GM15510 (cell line): ENCODE measurements around the gene SMCO3.

ENCODE experiments used
- POLR2A ChIP-seq: IDR thresholded peaks from 3 replicates; pipeline ENCODE4 v1.6.1; 2011; ENCODE audit warnings: borderline replicate concordance; ENCODE audit not compliant: insufficient read length; ENCODE audit errors: extremely low read depth

Gene SMCO3

DNA sequence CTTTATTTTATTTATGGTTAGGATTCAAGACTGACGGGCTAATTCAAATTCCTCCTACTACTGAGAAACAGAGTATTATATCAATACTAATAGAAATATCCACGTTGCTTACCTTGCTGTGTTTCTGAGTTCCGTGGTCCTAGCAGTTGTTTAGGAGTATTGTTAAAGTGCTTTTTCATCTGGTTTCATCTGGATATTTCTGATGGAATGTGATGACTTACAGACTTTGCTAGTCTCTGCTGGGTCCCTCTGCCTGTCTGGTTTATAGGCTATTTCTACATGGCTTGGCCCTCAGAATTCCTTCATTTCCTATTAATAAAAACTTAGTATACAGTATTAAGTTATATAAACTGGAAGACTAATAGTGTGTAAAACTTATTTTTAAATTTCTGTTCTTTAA, at the start of gene SMCO3:
Gene SMCO3, minus strand, starts transcription at position 169 of the 400 bp plus-strand sequence. CDS start 7,502 bp downstream, outside the sequence.
- TF ChIP-seq POLR2A: no peak

DNA sequence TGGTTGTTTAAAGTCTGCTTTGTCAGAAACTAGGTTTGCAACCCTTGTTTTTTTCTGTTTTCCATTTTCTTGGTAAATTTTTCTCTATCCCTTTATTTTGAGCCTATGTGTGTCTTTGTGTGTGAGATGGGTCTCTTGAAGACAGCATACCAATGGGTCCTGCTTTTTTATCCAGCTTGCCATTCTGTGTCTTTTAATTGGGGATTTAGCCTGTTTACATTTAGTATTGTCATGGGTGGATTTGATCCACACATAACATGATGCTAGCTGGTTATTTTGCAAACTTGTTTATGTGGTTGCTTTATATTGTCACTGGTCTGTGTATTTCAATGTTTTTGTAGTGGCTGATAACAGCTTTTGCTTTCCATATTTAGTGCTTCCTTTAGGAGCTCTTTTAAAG, 46.5 kb upstream of the SMCO3 start:
- no peak for TF ChIP-seq POLR2A

DNA sequence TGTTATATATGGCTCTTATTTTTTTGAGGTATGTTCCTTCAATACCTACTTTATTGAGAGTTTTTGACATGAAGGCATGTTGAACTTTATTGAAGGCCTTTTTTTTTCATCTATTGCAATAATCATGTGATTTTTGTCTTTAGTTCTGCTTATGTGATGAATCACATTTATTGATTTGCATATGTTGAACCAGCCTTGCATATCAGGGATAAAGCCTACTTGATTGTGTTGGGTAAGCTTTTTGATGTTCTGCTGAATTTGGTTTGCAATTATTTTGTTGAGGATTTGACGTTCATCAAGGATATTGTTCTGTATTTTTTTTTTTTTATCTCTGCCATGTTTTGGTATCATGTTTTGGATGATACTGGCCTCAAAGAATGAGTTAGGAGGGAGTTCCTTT, 44.5 kb upstream of the SMCO3 start:
- TF ChIP-seq POLR2A: no peak

DNA sequence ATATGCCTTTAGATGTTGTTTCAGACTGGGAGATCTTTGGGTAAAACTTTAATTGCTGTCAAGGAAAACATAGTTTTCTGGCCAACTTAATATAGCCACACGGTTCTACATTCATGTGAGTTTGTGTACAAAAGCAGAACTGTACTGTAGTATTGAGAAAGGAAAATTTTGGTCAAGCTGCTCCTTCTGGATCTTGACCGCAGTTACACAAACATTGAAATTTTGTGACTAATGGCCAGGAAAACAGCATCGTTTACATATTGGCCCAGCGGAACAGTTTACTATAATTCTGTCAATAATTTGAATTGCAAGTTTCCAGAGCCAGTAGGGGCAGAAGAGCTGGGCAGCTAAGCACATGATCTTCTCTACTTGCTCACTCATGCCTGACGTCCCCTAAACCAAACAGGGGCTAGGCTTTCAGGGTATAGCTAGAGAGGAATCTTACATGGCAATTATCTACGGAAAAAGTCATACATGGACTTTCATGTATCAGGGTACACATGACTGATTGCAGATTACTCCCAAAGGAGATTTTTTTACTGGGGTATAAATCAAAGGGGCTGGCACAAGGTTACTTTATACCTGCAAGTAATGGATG, 40.7 kb upstream of the SMCO3 start:
- TF ChIP-seq POLR2A: no peak

DNA sequence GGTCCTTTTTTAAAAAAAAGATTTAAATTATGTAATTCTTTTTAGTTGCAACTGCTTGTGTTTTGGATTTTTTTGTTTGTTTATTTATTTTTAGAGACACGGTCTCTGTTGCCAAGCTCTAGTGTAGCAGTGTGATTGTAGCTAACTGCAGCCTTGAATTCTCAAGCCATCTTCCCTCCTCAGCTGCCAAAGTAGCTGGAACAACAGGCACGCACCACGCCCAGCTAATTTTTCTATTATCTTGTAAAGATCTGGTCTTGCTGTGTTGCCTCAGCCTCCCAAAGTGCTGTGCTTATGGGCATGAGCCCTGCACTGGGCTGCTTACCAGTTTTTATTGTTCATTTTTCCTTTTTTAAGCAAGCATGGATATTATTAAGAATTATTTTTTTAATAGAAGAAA, 40.0 kb upstream of the SMCO3 start:
- no peak for TF ChIP-seq POLR2A

DNA sequence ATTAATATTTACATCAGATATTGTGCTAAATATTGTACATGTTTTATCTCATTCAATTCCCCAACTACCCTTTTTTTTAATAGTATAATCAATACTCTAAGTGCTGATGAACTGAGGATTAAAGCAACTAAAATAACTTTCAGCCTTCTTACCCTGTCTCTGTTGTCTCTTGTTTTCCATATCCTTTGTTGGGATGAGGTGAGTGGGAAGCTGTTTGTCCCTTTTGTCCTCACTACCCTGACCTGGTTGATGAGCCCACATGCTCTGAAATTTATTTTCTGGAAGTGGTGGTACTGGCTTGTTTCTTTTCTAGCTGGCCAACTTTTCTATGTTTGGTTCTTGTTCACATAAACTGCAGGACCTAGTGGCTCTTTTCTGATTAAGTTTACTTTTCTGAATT, 38.9 kb upstream of the SMCO3 start:
- no peak for TF ChIP-seq POLR2A

DNA sequence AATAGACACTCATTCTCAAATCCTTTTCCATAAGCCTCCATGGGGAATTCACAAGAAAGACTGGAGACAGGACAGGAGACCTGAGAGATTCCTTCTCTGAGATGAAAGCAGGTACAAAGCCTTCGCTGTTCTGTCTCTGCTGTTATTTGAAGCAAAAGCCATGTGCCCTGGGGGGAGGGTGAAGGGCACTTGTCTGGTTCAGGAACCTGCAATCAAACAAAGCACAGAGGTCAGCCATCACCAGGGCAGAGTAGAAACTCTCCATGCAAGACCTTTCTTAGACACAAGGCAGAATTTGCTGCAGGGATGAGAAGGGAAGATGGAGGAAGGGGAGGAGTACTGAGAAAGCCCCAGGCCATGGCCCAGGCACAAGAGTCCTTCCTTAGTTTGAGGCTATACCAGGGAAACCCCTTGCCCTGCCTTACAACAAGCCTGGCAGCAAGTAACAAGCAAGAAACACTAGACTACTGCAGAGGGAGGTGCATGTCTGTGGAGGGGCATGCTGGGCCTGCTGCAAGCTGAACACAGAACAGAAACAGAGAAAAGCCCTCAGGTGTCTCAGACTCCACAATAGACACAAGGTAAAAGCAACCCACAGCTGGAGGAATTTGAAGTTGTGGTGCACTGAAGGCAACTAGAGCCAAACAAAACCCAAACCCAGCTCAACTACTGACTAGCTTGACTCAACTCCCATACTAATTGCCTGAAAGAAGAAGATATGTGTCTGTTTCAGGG, 37.1 kb upstream of the SMCO3 start:
- no peak for TF ChIP-seq POLR2A

DNA sequence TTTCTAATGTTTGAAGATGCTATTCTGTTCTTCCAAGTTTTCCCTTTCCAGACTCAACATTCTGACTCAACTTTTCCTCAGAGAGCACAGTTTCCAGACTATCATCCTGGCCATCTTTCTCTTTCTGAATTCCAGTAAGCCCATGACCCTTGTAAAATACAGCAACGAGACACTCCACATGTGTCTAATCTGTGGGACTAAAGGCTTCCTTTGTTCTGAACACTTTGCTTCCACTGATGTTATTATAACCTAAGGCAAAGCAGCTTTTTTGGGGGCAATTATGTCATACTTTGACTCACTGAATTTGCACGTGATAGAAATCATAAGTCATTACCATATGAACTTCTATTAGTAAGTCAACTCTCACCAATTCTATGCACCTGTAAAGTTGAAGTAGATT, 35.7 kb upstream of the SMCO3 start:
- no peak for TF ChIP-seq POLR2A

DNA sequence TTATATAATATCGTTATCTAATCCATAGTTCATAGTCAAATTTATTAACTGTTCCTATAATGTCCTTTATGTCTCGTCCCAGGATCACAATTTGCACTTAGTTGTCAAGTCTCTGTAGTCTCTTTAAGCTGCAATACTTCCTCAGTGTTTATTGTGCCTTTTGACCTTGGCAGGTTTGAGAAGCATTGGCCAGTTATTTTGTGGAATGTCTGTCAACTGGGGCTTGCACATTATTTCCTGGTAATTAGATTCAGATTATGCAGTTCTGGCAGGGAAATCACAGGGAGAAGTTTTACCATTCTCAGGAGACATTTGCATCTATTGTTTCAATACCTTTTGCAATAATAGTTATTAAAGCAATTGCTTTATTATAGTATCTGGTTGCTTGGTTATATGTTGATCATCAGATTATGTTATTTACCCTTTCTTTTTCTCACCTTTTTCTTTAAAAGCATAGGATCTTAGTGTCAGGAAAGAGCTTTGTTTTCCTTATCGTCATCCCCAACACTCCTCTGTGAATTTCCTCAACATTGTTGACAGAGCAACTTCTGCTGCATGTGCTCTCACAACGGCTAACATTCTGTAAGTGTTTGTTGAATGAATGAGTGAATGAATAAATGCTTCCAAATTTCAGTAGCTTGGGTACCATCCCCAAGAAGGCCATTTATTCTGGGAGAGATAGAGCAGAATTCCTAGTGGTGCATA, 33.0 kb upstream of the SMCO3 start:
- no peak for TF ChIP-seq POLR2A

DNA sequence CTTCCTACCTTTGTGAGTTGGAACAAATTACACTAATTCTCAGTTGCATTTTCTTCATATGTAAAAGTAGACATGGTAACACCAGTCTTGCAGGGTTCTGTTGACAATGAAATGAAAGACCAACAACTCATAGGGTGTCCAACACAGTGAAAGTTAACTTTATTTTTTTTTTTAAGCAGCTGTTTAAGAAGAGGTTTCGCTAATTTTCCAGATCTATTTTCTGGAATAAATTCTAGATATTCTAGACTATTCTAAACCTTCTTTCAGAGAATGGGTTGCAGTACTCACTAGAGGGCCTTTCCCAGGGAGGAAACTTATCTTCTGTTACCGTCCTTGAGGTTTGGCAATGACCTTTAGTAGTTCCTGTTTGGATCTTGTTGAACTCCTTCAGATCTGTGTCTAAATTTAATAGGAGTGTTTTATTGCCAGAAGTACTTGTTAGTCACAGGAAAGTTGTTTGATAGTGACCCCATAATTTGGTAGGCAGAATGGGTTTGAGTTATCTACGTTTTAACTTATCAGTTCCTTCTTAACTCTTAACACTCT, 32.1 kb upstream of the SMCO3 start:
- TF ChIP-seq POLR2A: no peak

DNA sequence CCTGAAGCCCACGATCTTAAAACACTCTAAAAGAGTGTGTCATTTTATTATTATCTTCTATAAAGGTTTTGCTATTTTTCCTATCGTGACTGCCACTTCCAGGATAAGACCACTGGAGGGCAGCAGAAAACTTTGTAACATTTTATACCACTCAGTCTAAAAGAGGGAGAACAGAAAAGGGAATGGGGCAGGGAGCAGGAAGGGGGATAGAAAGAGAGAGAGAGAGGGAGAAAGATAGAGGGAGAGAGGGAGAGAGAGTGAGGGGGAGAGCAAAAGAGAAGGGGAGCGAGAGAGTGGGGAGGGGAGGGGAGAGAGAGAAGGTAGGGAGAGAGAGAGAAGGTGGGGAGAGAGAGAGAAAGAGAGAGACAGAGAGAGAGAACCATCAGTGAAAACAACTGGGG, 31.4 kb upstream of the SMCO3 start:
- no peak for TF ChIP-seq POLR2A

DNA sequence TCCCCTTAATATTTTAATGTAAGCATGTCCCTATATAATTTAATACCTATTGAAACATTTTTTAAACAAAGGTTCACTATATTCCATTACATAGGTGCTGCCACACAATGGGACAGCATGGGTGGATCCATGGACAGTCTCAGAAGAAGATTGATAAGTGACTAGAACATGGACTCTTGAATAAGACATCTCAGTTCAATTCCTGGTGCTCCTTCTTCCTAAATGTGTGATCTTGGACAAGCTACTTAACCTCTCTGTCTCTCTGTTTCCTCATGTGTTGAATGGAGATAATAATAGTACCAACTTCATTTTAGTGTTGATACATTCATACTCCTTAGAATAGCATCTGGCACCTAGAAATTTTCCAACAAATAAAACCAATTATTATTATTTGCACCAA, 30.4 kb upstream of the SMCO3 start:
- TF ChIP-seq POLR2A: no peak

DNA sequence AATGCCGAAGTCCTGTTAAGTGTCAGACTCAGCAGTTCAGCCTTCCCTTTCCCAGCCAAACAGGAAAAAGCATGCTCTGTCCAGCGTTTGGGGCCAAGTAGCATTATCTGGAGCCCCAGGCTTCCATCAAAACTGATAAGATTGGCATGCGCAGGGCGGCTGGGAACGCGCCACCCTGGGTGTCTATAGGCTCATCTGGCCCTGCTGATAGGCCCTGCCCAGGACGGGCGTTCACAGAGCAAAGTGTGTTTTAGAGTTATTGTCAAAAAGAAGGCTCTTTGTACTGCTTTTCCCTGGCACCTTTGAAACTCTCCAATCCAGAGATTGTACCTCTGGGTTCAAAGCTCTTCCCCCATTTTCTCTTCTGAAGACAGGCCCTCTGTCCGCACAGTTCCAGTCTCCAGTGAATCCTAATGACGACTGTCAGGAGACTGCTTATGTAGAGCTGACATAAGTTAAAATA, 29.5 kb upstream of the SMCO3 start, which contains the start of gene ART4:
Gene ART4, minus strand, starts transcription at position 102 of the 463 bp plus-strand sequence. CDS start 413 bp downstream, outside the sequence.
- TF ChIP-seq POLR2A: no peak

DNA sequence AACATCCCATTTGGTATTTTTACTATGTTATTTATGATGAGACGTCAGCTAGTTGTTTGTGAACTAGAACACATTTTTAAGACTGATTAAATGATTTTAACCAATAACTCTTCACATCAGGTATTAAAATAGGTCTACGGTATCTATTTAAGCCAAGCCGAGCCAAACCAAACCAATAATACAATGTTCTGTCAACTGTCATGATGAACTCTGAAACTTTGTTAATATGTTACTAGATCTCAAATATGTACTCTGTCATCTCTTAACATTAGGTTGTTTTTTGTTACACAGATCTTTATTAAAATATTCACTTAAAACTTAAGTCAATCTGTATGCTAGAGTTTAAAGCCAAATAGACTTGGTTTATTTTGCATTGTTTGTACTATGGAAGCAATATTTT, 28.3 kb upstream of the SMCO3 start:
- no peak for TF ChIP-seq POLR2A

DNA sequence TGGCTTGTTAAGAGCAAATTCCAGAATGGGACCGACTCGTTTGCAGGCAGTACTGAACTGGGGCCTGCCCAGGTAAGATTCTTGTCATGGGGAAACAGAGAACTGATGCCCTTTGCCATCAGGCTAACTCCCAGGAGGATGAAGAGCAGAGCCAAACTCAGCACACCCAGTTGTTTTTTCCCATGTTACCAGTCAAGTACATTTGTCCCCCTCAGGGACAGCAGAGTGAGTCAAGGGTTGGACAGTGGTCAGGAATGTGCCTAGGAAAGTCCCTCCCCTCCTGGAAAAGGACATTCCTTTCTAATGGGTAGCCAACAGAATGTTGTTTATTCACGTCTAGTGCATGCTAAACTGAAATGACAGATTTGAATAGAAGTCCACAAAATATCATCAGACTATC, 27.8 kb upstream of the SMCO3 start:
- no peak for TF ChIP-seq POLR2A

DNA sequence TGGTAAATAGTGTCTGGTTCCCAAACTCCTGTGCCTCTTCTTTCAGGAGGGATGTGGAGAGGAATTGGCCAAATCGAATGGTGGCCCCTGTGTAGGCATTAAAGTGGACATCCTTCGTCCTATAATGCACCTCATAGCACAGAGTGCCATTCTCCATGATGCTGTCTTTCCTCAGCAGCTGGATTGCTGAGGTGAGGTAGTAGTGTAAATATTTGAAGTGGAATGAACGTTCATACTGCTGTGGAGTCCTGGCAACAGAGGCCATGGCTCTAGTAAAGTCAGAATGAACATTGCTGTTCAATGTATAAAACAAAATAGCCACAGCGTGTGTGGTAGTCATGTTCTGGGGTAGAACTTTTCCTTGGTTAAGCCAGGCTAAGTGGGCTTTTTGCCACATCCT, 26.6 kb upstream of the SMCO3 start:
- no peak for TF ChIP-seq POLR2A

DNA sequence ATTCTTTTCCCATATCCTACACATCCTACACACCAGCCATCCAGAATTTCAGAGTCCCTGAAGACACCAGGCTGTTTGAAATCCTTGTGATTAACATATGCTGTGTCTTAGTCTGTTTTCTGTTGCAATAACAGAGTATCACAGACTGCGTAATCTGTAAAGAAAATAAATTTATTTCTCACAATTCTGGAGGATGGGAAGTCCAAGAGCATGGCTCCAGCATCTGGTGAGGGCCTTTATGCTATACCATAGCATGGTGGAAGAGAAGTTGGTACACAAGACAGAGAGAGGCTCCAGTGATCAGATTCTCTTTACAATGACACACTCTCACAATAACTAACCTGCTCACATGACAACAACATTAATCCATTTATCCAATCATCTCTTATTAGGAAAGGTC, 25.3 kb upstream of the SMCO3 start:
- no peak for TF ChIP-seq POLR2A
